NCI-H146 treated with DMSO at 0.1 percent for 48 hours (cell line): ENCODE results near the gene FCN1.
"Not testable (repeated sequence)": the region's sequence is repeated elsewhere in the genome, so short reads cannot be mapped to it uniquely, and the experiment has no call there.

Experiments
- DNase-seq: peaks from one replicate; lab custom pipeline; 2025; ENCODE audit not compliant: unreplicated experiment; lab: John Stamatoyannopoulos, UW

The FCN1 gene

DNA sequence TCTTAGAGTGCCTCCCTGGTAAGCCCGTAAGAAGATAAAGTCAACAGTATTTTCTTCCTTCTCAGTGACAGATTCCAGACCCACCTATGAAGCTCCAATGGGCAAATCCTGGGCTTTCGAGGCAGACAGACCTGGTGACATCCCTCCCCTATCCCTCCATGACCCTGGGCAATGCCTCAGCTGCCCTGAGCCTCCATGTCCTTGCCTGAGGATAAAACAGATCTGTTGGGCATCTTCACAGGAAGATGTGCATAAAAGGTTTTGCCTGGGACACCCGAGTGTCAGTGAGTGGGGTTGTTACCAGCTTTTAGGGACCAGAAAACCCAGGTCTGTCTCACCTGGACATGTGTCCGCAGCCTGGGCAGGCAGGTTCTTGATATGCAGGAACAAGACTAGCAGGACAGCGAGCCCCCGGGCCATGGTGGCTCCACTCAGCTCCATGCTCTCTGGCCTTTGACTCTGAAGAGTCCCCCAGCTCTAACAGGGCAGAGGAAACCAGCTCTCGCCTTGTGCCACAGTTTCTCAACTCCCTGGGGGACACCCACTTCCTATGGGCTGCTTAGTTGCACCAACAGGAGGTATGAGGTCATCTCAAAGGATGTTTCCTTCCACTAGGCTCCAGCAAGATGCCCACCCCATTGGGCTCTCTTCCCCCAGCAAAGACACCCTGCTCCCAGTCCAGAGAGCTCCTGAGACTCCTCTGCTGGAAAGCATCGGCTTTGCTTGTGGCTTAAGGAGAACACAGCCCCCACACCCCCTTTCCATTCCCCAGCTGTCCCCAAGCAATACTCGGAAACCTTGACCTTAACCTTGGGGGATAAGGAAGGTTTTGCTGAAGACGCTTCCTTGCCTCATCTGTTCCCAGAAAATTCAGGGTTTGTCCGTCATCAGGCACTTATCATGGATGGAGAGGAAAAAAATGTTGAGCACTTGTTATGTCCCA, at the start of gene FCN1:
FCN1 (minus strand) TSS at position 482 of the 943 bp plus-strand sequence; CDS start at position 441, 41 bp downstream.
- no peak for DNase-seq

DNA sequence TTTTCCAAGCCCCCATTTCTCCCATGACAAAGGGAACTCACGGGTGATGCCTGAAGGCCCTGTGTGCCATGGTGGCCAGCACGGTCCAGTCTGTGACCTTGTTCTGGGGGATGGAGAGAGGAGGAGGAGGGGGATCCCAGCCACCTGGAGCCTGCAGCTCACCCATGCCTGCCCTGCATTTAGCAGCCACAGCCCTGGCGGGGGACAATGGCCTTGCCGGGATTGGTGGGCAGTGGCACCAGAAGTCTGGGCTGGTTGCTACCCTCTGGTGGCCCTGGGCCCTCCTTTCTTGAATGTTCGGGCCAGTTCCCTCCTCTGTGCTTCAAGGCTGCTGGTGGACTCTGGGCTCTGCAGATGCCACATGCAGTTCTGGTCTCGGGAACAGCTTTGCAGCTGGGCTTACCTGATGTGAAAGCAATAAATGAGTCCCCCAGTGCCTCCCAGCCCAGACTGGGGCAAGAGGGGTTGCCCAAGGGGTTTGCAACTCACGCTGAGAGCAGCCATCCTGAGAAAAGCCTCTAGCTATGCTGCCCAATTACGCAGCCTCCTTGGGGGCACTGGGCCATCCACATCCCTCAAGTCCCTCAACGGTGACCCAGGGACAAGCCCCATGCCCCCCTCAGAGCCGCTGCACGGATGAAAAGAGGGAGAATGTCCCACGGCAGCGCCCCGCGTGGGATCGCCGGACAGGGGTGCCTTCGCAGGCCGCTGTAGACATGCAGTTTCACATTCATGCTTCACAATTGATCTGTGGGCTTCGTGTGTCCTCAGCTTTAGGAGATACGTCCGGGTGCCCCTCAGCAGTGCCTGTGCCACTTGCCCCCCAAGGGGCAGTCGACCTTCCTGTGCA, 49.2 kb upstream of the FCN1 start:
- no peak for DNase-seq

DNA sequence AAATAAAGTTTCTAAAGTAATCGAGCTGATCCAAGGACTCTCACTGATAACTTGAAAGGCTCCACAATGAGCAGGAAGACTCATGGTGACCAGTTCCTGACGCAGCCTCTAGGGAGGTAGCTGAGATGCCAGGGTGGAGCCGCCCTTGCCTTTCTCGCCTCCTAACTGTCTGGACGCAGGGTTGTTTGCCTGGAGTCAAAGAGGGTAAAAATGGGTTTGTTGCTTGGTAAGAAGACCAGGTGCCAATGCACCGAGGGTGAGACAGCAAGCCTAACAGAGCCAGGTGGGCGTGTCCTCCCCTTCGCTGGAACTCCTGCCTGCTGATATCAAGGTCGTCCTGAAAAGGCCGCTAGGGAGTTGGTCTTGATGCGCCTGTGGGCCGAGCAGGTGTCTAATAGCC, 48.6 kb upstream of the FCN1 start:
- DNase-seq: no peak

DNA sequence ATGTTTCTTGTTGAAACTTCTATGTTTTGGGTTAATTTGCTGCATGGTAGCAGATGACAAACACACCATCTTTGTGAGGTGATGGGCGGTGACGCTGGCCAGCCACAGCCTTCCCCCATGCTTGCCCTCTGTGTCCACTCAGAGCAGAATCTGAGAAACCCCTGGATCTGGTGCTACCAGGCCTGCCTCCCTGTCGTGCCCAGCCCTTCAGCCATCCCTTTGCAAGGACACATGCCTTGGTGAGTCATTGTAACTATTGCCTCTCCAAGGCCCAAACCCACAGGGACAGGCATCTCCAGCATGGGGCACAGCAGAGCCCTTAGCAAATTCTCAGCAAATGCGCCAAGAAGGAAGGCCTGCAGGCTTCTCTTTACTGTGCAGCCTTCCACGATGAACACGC, 48.1 kb upstream of the FCN1 start:
- no peak for DNase-seq

DNA sequence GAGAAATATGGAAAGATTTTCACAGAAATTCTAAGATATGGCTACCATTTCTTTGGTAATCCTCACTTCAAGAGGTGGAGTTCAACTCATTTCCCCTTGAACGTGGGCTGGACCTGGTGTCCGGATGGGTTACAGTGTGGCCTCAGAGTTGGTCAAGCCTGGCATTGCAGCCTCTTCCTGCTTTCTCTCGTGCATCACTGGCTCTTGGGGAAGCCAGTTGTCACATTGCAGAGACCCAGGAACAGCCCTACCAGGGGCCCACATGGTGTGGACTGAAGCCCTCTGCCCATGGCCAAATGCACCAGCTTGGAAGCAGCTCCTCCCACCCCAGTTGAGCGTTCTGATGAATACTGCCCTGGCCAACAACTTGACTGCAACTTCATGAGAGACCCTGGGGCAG, 47.7 kb upstream of the FCN1 start:
- DNase-seq: no peak

DNA sequence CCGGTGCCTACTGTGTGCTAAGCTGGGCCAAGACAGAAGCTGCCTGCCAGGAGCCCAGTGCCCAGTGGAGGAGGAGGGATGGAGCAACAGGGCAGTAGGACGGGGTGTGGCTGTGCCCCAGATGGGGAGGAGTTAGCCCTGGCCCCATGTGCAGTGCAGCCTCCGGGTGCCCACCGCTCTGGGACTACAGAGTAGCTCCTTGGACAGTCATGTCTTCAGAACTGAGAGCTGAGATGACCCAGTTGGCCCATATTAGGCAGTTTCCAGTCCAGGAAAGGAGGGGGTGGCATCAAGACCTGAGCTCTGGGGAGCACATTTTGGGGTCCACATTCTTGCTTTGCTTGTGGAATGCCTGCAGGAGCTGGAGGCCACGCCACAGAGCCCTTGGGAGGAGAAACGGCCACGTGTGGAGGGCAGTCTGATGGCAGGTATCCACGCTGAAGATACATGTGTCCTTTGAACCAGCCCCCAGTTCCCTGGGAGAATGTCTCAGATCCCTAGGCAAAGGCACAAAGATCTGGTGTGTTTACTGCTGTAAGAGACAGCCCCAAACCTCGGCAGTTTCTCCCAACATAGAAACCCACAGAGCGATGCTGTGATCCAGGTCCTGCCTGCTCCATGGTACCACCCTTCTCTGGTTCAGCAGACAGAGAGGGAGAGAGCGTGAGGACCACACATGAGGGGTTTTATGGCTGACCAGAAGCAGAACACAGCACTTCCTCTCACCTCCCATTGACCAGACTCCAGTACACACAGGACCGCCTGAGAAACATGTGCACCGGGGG, 46.8 kb upstream of the FCN1 start:
- DNase-seq: no peak

DNA sequence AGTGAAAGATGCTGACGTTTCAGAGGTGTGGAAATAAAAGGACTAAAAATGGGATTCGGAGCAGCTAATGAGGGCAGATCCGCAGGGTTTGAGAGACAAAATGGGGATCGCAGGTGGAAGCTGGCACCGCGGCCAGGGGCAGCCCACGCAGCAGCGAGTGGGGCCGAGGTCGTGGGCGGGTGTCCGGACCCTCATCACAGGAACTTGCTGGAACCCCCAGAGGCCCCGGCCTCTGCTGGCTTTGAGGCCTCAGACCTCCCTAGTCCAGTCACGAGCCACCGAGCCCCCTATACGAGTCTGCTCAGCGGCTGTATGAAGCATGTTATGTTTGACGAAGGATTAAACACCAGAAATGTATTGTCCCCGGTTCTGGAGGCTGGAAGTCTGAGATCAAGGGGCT, 45.8 kb upstream of the FCN1 start:
- DNase-seq: no peak

DNA sequence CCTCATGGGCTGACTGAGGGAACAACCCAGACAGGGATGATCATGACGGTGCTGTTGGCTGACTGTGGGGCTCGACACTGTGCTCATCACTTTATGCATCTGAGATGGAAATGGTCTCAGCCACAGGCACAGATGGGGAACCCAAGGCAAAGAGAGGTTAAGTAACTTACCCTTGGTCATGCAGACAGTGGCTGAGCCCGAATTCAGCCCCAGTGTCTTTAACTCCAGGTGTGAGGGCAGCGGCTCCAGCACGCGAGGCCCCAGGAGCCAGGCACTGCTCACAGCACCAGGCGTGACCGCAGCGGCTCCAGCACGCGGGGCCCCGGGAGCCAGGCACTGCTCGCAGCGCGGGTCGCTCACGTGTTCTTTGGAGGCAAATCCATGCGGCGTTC, 45.3 kb upstream of the FCN1 start:
- no peak for DNase-seq

DNA sequence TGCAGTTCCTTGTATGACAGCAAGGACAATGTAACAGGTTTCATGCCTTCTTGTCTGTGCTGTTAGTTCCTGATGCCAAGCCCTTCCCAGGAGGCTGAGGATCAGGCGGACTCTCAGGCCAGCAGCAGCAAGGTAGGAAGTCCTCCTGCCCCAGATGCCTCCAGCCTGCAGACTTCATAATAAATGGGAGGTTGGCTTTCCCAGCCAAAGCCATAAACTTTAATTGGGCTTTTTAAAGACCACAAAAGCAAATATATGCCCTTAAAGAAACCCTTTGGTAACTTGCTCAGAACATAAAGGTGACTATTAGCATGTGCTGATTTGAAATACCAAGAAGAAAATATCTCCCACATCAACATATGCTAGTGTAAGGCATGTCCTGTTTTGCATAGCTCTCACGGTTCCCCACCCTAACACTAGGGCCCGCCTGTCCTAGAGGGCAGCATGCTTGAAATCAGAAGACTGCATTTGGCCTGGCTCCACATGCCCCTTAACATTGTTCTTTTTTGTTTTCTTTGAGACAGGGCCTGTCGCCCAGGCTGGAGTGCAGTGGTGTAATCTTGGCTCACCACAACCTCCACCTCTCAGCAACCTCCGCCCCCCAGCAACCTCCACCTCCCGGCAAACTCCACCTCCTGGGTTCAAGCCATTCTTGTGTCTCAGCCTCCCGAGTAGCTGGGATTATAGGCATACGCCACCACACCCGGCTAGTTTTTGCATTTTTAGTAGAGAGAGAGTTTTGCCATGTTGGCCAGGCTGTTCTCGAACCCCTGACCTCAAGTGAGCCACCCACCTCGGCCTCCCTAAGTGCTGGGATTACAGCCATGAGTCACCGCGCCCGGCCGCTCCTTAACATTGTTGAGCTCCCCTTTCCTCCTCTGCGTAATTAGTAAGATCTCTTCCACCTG, 44.6 kb upstream of the FCN1 start:
- no peak for DNase-seq

DNA sequence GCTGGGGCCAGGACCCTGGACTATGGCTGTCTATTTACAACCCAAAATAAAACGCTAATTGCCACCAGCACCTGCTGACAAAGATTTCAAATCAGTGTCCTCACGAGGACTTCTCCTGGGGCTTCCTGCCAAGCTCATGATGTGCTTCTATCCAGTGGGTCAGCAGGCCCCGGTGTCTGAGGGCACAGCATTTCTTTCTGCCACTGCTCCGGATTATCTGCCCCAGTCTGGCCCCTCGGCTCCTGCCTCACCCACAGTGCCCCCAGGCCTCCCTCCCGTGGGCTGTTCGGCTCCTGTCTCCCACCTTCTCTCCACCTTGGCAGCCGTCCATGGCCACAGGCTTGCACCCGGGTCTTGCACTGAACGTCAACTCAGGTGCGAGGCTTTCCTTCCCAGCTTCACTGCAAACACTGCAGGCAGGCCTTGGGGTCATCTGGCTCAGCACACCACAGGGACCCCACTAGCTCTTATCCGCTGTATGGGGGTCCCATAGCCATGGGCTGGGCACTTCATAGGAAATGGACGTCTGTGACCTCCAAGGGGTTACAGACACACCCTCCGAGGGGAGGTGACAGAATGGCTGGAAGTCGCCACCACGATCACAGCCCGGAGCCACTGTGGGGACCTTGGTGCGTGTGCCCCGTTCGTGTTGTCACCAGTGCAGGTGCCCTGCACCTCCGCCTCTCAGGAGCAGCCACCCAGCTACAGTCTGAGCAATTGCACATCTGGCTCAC, 43.8 kb upstream of the FCN1 start:
- no peak for DNase-seq

DNA sequence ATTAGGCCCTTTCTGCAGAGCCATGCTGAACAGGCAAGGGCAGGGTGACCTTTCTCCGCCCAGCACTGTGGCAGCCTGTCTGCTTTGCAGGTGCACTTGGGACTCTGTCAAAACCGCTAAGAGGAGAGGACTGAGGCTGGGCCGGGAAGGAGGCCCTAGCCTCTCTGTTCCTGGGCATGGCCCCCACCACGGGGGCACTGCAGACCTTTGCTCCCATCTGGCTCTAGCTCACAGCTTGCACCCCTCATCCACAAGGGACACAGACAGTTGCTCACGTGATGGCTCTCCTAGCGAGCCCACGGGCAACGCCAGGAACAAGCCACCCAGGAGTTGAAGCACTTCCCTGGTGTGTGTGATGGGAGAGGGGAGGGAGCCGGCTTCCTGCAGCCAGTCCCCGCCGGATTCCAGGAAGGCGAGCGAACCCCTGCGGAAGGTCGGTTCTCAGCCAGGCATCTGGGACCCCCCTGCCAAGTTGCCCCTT, 43.0 kb upstream of the FCN1 start:
- no peak for DNase-seq

DNA sequence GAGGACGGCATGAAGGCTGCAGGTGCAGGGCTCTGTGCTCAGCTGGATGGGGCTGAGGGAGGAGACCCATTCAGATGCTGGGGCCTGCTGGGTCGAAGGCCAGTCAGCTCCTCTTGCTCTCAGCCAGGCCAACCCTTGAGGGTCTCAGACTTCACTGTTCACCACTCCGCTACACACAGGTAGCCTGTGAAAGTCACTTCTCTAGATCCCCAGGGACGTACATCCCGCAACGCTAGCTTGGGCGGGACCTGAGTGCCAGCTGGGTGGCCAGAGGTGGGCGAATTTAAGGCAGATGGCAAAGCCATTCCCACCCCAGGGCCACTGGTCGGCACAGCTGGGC, 42.2 kb upstream of the FCN1 start:
- no peak for DNase-seq

DNA sequence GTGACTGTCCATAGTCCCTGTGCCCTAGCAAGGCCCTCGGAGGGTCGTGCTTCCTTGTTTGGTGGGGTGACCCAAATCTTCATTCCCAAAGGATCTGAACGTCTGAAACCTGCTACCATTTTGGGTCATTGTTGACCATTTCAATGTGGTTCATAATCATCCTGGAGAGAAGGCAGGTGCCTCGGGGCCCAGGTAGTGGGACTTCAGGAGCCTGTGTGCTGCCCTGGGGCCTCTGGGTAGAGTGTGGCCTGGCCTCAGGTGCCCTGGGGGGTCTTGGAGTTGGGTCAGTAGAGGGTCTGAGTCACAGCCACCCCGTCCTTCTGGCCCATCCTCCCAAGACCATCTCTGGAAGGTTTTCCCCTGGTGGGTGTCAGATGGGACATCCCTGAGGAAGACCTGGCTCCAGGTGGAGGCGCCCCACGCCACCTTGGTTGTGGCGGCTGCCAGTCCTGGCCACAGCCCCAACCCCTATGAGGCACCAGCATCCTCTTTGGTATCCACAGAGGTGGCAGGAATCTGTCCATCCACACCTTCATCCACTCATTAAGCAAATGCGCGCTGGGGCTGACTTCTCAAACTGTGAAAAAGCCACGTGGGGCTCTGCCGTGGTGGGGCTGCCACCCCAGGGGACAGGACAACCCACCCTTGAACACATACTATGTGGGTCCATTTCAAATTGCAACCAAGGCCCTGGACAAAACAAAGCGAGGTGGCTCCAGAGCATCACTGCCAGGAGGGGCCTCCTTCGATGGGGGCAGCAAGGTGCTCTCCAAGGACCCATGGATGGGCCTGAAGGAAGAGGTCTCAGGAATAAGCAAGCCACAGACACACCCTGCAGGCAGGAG, 41.6 kb upstream of the FCN1 start:
- DNase-seq: no peak

DNA sequence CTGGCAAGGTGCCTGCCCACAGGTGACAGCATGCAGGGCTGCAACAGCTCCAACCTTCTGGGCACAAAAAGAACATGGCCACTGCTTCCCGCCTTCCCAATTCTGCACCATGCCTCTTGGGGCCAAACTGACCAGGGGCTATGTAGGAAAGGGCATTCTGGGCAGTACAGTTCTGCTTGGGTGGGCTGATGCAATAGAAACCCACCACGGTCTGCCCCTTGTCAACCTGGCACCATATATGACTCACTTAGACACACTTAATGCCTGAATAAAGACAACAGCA, 40.2 kb upstream of the FCN1 start:
- DNase-seq: no peak

DNA sequence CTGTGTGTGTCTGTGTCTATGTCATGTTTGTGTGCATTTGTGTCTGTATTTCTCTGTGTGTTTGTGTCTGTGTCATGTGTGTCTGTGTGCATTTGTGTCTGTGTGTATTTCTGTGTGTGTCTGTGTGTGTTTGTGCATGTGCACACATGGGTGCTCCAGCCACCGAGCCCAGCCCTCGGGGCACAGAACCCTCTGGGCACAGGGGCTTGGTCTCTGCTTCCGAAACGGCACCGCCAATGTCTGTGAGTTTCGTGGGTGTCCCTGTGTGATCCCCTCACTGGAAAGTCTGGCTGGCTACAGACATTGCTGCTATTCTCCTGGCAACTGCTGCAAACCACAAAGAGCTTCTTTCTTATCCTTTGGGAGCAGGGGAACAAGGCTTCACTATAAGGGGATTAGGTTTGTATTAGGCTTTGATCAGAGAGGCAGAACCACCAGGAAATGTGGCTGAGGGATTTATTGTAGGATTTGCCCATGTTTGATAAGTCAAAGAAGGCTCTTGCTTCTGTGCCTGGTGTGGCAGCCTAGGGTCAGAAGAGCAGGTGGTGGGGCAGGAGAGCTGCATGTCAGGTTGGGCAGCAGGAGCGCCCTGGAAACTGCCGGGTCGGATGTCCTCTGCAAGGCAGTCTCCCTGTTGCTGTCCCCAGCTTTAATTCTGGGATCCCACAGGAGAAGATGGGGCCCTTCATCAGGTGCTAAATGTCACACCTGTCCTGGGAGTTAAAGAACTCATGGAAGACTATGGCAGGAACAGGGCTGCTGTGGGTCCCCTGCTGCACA, 39.6 kb upstream of the FCN1 start:
- no peak for DNase-seq

DNA sequence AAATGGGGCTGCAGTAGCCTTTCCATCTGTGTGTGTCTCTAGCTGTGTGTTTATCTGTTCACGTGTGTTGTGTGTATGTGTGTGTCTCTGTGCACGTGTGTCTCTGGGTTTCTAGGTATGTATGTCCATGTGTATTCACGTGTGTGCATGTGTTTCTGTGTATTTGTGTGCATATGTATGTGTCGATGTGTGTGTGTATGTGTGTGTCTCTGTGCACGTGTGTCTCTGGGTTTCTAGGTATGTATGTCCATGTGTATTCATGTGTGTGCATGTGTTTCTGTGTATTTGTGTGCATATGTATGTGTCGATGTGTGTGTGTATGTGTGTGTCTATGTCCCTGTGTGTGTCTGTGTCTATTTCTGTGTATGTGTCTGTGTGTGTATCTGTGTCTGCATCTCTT, 38.7 kb upstream of the FCN1 start:
- not testable (repeated sequence) for DNase-seq

DNA sequence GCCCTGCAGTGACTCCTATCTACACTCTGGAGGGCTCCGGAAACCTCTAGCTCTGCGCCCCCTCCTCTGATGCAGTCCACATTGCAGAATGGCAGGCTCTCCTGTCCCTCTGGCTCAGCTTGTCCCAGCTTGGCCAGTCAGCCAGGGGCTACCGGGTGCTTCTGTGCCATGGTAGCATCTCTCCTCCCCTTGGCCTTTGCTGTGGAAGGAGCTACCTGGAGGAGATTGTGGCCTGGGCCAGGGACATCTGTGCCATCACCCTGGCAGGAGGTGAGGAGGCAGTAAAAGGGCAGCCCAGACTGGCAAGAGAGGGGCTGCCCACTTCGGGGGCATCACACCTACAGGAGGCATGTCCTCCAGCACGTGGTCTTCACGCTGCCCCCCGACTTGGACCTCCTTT, 38.1 kb upstream of the FCN1 start:
- DNase-seq: no peak

DNA sequence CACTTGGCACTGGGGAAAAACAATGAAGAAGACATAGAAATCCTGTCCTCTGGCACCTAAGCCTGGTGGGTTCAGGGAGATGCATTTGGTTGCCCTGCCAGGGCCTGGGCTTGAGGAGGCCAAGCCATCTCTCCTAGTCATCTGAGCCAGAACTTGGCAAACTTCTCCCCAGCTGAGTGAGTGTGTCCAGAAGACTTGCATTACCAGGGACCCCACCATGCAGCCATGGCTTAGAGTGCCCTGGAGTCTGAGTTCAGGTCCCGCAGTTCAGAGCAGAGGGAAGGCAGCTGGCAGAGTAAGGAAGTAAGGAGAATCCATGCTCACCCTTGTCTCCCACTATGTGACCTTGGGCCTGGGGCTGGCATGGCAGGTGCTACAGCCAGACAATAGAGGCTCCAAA, 37.4 kb upstream of the FCN1 start:
- no peak for DNase-seq
